Natural killer cell (primary cell): ENCODE measurements around the gene SYPL1. TPM values are rescaled to one million over a fixed set of nuclear protein-coding genes. Genes with fewer than 3 reads are reported as not detected.

ENCODE experiments used
- ATAC-seq, 3 donors: fragments of 150-1000 bp in 2 of 3; fragments of 200-7000 bp in 1 of 3; cut with Tn5 transposase; 1 replicate in 1 of 3; 2 replicates in 2 of 3; pipeline ENCODE4 v1.10.0; 2021; ENCODE audit warnings: mild to moderate bottlenecking in 2 of 3, moderate library complexity in 2 of 3
- DNase-seq, 2 donors: peaks; one replicate each; pipeline versions ENCODE4 v3.0.0 to v3.0.0-alpha.2; 2013 to 2021; ENCODE audit warnings: mixed read lengths in 1 of 2
- H3K27ac ChIP-seq: one replicate; pipeline ENCODE4 v1.5.1; 2013; ENCODE audit warnings: mild to moderate bottlenecking, low read length
- H3K27me3 ChIP-seq: one replicate; pipeline ENCODE4 v1.6.1; 2013; ENCODE audit warnings: low read length; ENCODE audit not compliant: control insufficient read depth, insufficient read depth
- H3K36me3 ChIP-seq: one replicate; pipeline ENCODE4 v1.6.1; 2013; ENCODE audit warnings: low read length; ENCODE audit not compliant: control insufficient read depth, insufficient read depth
- H3K4me1 ChIP-seq: one replicate; pipeline ENCODE4 v1.6.1; 2013; ENCODE audit warnings: low read length; ENCODE audit not compliant: control insufficient read depth, insufficient read depth
- H3K4me3 ChIP-seq: one replicate; pipeline ENCODE4 v1.5.1; 2013; ENCODE audit warnings: low read length
- H3K9me3 ChIP-seq: one replicate; pipeline ENCODE4 v1.6.1; 2013; ENCODE audit warnings: low read length; ENCODE audit not compliant: control insufficient read depth, insufficient read depth
- H3K27ac Mint-ChIP-seq, 2 donors: one replicate each; pipeline ENCODE4 v1.8.0; 2022; ENCODE audit warnings: mild to moderate bottlenecking in 2 of 2, mixed read lengths in 2 of 2, moderate library complexity in 1 of 2
- H3K27me3 Mint-ChIP-seq, 2 donors: one replicate each; pipeline ENCODE4 v1.8.0; 2022; ENCODE audit warnings: low read depth in 2 of 2, mixed read lengths in 2 of 2
- H3K36me3 Mint-ChIP-seq: one replicate; pipeline ENCODE4 v1.8.0; 2022; ENCODE audit warnings: mixed read lengths
- H3K4me1 Mint-ChIP-seq, 2 donors: one replicate each; pipeline ENCODE4 v1.8.0; 2022; ENCODE audit warnings: mixed read lengths in 2 of 2
- H3K4me3 Mint-ChIP-seq: one replicate; pipeline ENCODE4 v1.8.0; 2022; ENCODE audit warnings: mild to moderate bottlenecking, moderate library complexity, mixed read lengths
- H3K9me3 Mint-ChIP-seq, 2 donors: one replicate each; pipeline ENCODE4 v1.8.0; 2022; ENCODE audit warnings: mixed read lengths in 2 of 2
- CTCF ChIP-seq: fragments of 200-600 bp; IDR thresholded peaks from one replicate; pipeline ENCODE4 v1.8.0; 2022; ENCODE audit warnings: antibody characterized with exemption
- WGBS: methylation state at CpG from one replicate; pipeline ENCODE4 v1.1.7; 2013; ENCODE audit warnings: missing lambda C conversion rate; ENCODE audit not compliant: insufficient coverage; 5-methylcytosine and 5-hydroxymethylcytosine counted together
- intact Hi-C: fragments of 100-400 bp; cut with micrococcal nuclease; formaldehyde crosslinking; loops from one replicate; pipeline ENCODE4 v1.14.2; 2022
- total RNA-seq, 4 donors: library from RNA; stranded (reverse); fragments of 120-200 nt in 1 of 4; gene quantifications; one replicate each; pipeline versions ENCODE4 v1.2.3 to v1.2.4, GENCODE V29; 2013 to 2022

SYPL1 gene
- total RNA-seq, 3 donors from 2014 or later (not counting 1 experiment from before 2014, with no cell fraction given), result 13.1 to 22.2 (median 14.9) TPM

GRCh38 chr7:106102387-106102966 is 9.6 kb downstream of the SYPL1 start:
- H3K9me3 ChIP-seq, result no peaks in the 10 kb centered on the region
- peaks cover 8% of the 10 kb centered on the region for H3K36me3 ChIP-seq
- no peaks in the 10 kb centered on the region for H3K4me1 ChIP-seq
- intact Hi-C loops, result no loop called here
- H3K27ac ChIP-seq, result no peak overlapping the region
- DNase-seq (no peak), ATAC-seq (no peak)
- Mint-ChIP-seq H3K9me3 (no peaks in the 10 kb centered on the region), H3K27ac (no peak overlapping the region), H3K36me3 (no peaks in the 10 kb centered on the region), H3K4me3 (no peak overlapping the region), H3K4me1 (peaks cover 4 to 20% of the 10 kb centered on the region in 2 donors), H3K27me3 (peaks cover 0 to 6% of the 10 kb centered on the region in 2 donors)
- no peak overlapping the region for H3K4me3 ChIP-seq
- 100% methylated on average over 2 of the region's 6 CpGs for WGBS
- no peaks in the 10 kb centered on the region for H3K27me3 ChIP-seq
- no peak for TF ChIP-seq CTCF

- H3K27me3 ChIP-seq, result no peaks in the 10 kb centered on the region
- no peak for ATAC-seq
- H3K4me1 ChIP-seq, result no peaks in the 10 kb centered on the region
- Mint-ChIP-seq H3K4me1 (peaks cover 4 to 20% of the 10 kb centered on the region in 2 donors), H3K27me3 (peaks cover 0 to 6% of the 10 kb centered on the region in 2 donors), H3K27ac (no peak overlapping the region), H3K36me3 (no peaks in the 10 kb centered on the region), H3K9me3 (no peaks in the 10 kb centered on the region), H3K4me3 (no peak overlapping the region)
- H3K9me3 ChIP-seq, result no peaks in the 10 kb centered on the region
- WGBS, result 83% methylated on average over 2 of the region's 3 CpGs
- no peak for DNase-seq
- intact Hi-C loops, result no loop called here
- peaks cover 15% of the 10 kb centered on the region for H3K36me3 ChIP-seq
- no peak for TF ChIP-seq CTCF
- H3K4me3 ChIP-seq, result no peak overlapping the region
- H3K27ac ChIP-seq, result no peak overlapping the region
Observed at GRCh38 chr7:106101726-106102125, 10.4 kb downstream of the SYPL1 start.

DNA sequence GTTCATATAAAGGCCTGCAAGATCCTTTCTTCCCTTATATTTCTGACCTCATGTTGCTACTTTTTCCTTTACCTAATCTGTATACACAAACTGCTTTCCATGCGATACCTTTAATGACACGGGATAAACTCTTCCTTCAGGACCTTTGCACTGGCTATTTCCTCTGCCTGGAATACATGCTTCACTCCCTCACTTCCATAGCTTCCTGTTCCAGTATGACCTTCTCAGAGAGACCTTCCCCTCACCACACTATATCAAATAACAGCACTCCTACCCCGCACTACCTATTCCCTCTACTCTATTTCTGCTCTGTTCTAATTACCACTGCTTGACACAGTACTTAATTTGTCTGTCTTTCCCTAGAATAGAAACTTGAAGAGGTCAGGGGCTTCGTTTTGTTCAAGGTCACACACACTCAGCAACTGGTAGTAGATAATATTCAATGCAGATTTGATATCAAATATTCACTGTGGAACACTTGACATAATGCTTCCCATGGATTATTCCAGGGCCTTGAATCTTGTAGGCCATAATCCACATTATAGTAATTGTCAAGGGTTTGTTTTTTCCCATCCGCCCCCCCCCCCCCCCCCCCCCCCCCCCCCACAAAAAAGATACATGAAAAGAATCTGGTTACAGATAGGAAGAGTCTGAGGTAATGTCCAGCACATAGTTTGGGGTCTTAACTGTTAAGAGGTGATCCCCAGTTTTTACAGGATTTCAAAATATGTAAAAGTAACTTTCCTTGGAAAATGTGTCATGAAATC is 11.1 kb downstream of the SYPL1 start:
- intact Hi-C loops, result no loop called here
- TF ChIP-seq CTCF, result no peak
- Histone ChIP-seq H3K36me3 (peaks cover 21% of the 10 kb centered on the region), H3K27me3 (no peaks in the 10 kb centered on the region), H3K4me1 (no peaks in the 10 kb centered on the region), H3K4me3 (no peak overlapping the region), H3K9me3 (no peaks in the 10 kb centered on the region), H3K27ac (no peak overlapping the region)
- WGBS, result 90% methylated on average over 3 of the region's 5 CpGs
- DNase-seq (no peak), ATAC-seq (no peak)
- Mint-ChIP-seq H3K9me3 (no peaks in the 10 kb centered on the region), H3K27ac (no peak overlapping the region), H3K4me3 (no peak overlapping the region), H3K27me3 (peaks cover 0 to 6% of the 10 kb centered on the region in 2 donors), H3K36me3 (no peaks in the 10 kb centered on the region), H3K4me1 (peaks cover 4 to 20% of the 10 kb centered on the region in 2 donors)
